ENCODE data around the gene EPHA7.

GRCh38 chr6:93371756-93372155 is 47.6 kb downstream of the EPHA7 start:
- TF ChIP-seq TCF7L2 (IDR thresholded peaks at IDR 0.05; ENCODE audit: borderline replicate concordance, extremely low read depth, insufficient read depth, insufficient read length) (no peak), ELF1 (IDR thresholded peaks at IDR 0.05; ENCODE audit: borderline replicate concordance, low read depth) (no peak), POLR2AphosphoS5 (IDR thresholded peaks at IDR 0.05; ENCODE audit: low read depth, low read length) (no peak), EZH2phosphoT487 (IDR thresholded peaks at IDR 0.05; ENCODE audit: borderline replicate concordance) (no peak)
